ENCODE data around the gene TANK.

TANK gene

DNA sequence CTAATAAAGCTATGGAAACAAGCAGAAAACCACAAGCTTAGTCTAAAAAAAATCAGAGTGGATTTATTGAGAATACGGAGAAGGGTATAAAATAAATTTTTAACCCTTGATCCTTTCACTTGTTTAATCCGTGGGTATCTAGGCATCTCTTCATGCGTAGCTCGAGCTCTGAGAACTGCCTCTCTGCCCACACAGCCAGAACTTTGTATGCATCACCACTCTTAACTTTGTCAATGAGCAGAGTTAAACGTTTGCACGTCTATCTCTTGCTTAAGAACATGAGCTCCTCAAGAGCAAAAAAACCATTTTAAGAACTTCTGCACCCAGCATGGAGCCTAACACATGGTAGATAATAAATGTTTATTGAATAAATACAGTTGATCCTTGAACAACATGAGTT is 26.9 kb upstream of the TANK start:
- no peak for DNase-seq (ENCODE audit: low read depth in 2 of 2)

DNA sequence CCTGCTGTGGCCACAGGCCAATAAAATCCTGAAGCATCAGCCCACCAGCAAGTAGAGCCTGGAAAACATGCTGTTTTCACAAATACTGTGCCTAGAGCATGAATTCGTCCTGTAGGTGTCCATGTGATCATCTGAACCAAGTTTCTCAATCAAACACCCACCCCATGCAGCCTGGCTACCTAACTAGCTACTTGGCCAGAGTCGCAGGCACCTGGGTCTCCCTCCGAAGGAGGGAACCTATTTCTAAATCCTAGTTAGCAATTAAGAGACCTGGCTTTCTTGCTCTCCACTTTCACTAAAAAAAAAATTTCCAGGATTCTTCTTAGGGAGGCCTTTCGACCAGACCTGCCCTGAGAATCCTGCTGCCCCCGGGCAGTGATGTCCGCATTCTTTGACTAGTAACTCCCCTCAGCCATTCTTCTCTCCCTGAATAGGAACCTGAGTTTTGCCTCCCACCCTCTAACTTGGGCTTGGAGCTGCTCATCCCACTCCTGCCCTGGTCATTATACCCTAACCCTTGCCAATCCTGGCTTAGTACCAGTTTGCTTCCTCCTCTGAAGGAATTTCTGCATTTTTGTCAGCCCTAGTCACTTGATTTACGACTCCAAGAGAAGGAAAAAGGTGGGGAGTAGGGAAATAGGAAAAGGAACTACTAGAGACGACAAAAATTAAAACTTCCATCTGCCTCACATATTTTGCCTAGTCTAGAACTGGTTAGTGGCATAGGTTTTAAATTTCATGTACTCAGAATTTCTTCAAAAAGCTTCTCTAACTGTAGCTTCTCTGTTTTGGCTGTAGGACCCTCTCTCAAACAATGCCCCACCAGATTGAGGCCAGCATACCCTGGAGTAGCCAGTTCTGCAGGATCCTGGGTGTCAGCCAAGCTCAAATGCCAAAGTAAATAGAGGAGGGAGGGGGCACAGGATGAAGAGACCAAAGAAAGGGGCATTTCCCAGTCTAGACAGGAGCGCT is 25.4 kb upstream of the TANK start:
- no peak for DNase-seq (ENCODE audit: low read depth in 2 of 2)

GRCh38 chr2:161135951-161136593 is 24.2 kb upstream of the TANK start:
- no peak for DNase-seq (ENCODE audit: low read depth in 2 of 2)

DNA sequence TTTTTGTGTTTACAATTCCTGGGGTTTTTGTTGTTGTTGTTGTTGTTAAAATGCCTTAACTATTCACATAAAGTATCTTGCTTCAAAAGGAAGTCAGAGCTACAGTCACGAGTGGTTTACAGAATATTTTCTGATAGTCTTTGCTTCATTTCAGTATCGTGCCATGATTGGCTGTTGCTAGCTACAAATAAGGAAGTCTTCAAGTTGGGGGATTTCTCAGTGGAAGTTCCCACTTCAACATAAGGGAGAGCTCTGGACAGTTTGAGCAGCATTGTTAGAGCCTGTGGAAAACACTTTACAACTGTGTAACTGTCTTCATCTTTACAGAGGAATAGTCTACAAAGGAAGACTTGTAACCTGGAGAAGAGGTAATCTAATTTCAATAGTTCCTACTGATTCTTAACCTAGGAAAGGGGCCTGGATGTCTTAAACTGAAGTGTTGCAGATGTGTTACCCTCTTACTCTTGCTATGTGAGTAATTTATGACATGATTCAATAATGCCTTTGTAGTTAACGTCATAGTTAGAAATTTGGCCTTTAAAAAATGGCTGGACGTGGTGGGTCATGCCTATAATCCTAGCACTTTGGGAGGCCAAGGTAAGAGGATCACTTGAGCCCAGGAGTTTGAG is 23.4 kb upstream of the TANK start:
- DNase-seq (ENCODE audit: low read depth in 2 of 2): peak in 1 of 2 donors; percentile 3

DNA sequence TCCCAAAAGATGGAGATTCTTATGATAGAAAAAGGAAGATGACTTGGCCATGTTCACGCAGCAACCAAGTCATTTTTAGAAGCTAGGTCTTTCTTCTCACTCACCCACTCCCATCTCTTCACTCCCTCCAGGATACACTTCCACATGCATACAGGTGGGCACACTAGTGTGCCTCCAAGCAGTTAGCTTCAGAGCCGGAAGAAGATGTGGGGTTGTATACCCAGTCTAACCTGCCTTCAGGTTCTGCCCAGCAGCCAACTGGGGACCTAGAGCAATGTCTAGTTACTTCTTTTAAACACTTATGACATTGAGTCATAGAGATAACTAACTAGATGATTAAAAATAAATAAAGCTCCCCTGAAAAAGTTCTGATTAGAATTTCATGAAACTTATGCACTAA is 21.8 kb upstream of the TANK start:
- DNase-seq (ENCODE audit: low read depth in 2 of 2): no peak

DNA sequence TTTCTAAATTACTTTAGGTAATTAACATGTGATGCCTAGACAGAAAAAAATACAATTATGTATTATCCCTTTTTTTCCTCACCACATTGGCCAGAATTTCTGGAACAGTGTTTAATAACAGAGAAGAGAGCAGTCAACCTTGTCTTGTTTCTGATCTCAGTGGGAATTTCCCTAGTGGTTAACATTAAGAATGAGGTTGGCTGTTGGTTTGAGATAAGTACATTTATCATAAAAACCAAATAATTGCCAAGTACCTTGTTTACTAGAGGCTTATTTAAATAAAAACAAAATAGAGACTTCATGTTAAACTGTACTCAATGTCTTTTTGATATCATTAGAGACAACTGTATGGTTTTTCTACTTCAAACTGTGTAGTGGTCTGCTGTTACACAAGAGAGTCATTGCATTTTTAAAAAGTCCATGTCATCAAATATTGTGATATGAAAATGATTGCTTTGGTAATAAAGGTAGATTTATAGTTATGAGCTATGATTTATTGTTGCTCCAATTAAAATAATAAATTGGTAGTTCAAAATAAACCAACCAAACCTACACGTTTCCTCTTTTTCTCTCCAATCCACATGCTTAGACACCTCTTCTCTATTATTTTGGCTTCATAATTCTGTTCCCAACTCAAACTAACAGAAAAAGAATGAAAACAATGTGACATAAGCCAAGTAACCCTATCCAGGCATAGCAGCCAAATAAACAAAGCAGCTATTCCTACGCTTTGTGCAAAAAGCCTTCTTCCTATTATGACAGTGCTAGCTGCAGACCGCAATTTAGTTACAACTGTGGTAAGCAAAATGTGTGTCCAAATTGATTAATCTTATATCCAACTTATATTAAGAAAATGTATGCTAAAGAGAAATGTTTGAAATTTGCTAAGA is 20.9 kb upstream of the TANK start:
- no peak for DNase-seq (ENCODE audit: low read depth in 2 of 2)

- no peak for DNase-seq (ENCODE audit: low read depth in 2 of 2)
Observed at GRCh38 chr2:161141033-161141432, 19.2 kb upstream of the TANK start.

GRCh38 chr2:161146209-161146775 is 13.9 kb upstream of the TANK start:
- no peak for DNase-seq (ENCODE audit: low read depth in 2 of 2)

DNA sequence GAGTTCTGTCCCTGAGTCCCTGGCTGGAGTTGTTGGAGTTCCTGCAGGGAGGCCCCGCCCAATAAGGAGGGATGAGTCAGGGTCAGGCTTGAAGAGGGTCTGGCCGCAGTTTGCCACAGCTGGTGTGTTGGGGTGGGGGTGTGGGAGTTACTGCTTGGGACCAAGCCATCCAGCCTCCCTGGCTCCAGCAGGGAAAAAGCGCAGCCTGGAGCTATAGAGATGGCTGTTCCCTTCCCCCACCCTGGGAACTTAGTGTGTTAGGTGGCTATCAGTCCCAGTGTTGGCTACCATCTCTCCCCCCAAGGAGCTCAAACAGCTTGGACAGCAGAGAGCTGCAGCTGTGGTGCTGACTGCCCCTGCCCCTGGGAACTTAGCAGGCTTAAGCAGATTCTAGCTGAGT is 13.2 kb upstream of the TANK start:
- no peak for DNase-seq (ENCODE audit: low read depth in 2 of 2)

GRCh38 chr2:161147856-161148255 is 12.4 kb upstream of the TANK start:
- no peak for DNase-seq (ENCODE audit: low read depth in 2 of 2)

DNA sequence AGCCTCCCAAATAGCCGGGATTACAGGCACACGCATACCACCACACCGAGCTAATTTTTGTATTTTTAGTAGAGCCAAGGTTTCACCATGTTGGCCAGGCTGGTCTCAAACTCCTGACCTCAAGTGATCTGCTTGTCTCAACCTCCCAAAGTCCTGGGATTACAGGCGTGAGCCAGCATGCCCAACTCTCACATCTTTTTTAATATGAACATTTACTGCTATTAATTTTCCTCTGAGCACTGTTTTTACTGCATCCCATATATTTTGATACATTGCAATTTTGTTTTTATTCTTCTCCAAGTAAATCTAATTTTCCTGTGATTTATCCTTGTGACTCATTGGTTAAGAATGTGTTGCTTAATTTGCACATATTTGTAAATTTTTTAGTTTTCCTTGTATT is 9.5 kb upstream of the TANK start:
- no peak for DNase-seq (ENCODE audit: low read depth in 2 of 2)

GRCh38 chr2:161152302-161152701 is 7.9 kb upstream of the TANK start:
- DNase-seq (ENCODE audit: low read depth in 2 of 2): no peak

- no peak for DNase-seq (ENCODE audit: low read depth in 2 of 2)
Observed at GRCh38 chr2:161158882-161159281, 1.3 kb upstream of the TANK start.

- DNase-seq (ENCODE audit: low read depth in 2 of 2): no peak
Observed at GRCh38 chr2:161159456-161160225, 587 bp upstream of the TANK start.

GRCh38 chr2:161161074-161161706 is 962 bp downstream of the TANK start:
- no peak for DNase-seq (ENCODE audit: low read depth in 2 of 2)

- DNase-seq (ENCODE audit: low read depth in 2 of 2): no peak
Observed at GRCh38 chr2:161163440-161163839, 3.2 kb downstream of the TANK start.

DNA sequence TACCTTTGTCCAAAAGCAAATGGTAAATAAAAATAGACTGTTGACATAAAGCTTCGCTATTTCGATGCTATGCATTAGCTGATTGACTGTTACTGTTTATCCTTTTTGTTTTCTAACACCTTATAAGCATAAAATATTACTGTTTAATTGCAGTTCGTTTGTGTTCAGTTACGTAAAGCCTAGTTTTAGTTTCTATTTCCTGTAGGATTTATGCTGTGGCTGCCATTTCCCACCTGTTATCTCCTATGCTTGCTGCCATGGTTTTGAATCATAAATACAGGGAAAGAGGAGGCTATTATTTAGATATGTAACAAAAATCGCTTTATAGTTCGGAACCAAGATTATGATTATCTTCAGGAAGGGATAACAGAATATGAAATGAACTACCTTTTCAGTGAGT is 3.9 kb downstream of the TANK start:
- no peak for DNase-seq (ENCODE audit: low read depth in 2 of 2)

DNA sequence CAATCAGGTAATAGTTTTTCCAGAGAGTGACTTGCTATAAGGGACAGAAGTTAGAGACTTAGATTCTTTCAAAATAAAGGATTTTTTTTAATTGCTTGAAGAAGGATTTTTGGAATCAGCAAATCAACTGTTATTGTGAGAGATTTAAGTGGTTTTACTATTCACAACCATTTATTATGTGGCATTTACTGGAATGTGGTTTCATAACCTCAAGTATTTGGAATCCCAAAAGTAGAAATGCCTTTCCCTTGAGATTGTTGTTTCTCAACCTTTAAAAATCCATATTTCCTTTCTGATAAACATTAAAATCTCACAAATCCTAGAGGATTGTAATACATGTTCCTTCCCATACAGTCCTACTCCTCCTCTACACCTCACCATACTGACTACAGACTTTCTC is 5.0 kb downstream of the TANK start:
- DNase-seq (ENCODE audit: low read depth in 2 of 2): no peak

DNA sequence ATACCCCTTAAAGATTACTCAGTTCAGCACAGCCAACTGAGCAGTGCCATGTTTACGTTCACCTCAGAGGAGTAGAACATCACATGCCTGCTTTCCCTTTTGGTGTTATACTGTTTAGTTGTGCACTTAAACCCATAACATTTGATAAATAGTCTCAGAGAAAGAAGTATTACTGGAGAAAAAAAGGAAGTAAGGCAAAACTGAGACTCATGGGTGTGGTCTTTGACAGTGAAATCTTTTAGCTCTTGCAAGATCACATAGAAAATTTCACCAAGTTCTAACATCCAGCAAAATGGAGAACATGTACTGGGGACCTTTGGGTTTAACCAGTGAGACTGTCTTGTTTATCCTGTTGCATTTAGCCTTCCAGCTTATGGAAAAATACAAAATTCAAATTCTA is 5.6 kb downstream of the TANK start:
- no peak for DNase-seq (ENCODE audit: low read depth in 2 of 2)

Data from activated CD8-positive, alpha-beta memory T cell treated with anti-CD3 and anti-CD28 coated beads for 4 hours (primary cell).